ENCODE data around the gene SCD5.
"Not testable (repeated sequence)": the region's sequence is repeated elsewhere in the genome, so short reads cannot be mapped to it uniquely, and the experiment has no call there.

DNA sequence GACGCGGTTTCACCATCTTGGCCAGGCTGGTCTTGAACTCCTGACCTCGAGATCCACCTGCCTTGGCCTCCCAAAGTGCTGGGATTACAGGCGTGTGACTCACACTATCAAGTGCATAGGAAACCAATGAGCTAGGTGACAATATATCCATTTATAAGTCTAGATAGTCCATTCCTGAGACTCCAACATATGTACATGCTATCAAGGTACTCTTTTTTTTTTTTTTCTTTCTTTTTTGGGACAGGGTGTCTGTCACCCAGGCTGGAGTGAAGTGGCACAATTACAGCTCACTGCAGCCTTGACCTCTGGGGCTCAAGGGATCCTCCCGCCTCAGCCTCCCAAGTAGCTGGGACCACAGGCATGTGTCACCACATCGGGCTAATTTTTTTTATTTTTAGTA lies 18.3 kb upstream of the SCD5 start:
- TF ChIP-seq BHLHE40 (IDR thresholded peaks at IDR 0.05; ENCODE audit: borderline replicate concordance); SUZ12 (IDR thresholded peaks at IDR 0.05); FOXA1 (IDR thresholded peaks at IDR 0.05); TARDBP (IDR thresholded peaks at IDR 0.05); FOXK2 (IDR thresholded peaks at IDR 0.05); HDGF (IDR thresholded peaks at IDR 0.05; ENCODE audit: borderline replicate concordance): not testable (repeated sequence)
